RWPE2 (cell line): ENCODE data around the gene MRPS34.

Experiments
- ATAC-seq: fragments of 200-7000 bp; cut with Tn5 transposase; 3 replicates; pipeline ENCODE4 v1.9.1; 2021; ENCODE audit warnings: low read depth
- DNase-seq: peaks from one replicate; pipeline ENCODE4 v3.0.0-alpha.2; 2020; ENCODE audit warnings: low spot score
- H3K27ac ChIP-seq: fragments of 450-650 bp; 2 replicates; pipeline ENCODE4 v1.5.1; 2017; ENCODE audit warnings: mild to moderate bottlenecking; ENCODE audit not compliant: poor library complexity, severe bottlenecking
- H3K27me3 ChIP-seq: fragments of 250-450 bp; sonication (Bioruptor Pico); 2 replicates; pipeline ENCODE4 v1.5.1; 2021; ENCODE audit warnings: mild to moderate bottlenecking, moderate library complexity; ENCODE audit not compliant: insufficient read depth, poor library complexity, severe bottlenecking
- H3K36me3 ChIP-seq: fragments of 250-450 bp; sonication (Bioruptor Pico); 2 replicates; pipeline ENCODE4 v1.5.1; 2020; ENCODE audit warnings: low read depth, mild to moderate bottlenecking, moderate library complexity
- H3K4me1 ChIP-seq: fragments of 250-450 bp; sonication (Bioruptor Pico); 2 replicates; pipeline ENCODE4 v1.5.1; 2021; ENCODE audit warnings: mild to moderate bottlenecking, moderate library complexity; ENCODE audit not compliant: insufficient read depth, poor library complexity, severe bottlenecking
- H3K4me3 ChIP-seq: fragments of 250-450 bp; sonication (Bioruptor Pico); 2 replicates; pipeline ENCODE4 v1.5.1; 2021; ENCODE audit warnings: mild to moderate bottlenecking, moderate library complexity; ENCODE audit not compliant: severe bottlenecking
- H3K9me3 ChIP-seq: fragments of 250-450 bp; sonication (Bioruptor Pico); 2 replicates; pipeline ENCODE4 v1.5.1; 2021; ENCODE audit warnings: mild to moderate bottlenecking, moderate library complexity; ENCODE audit not compliant: severe bottlenecking
- TF ChIP-seq, protein P1 (sequence below): fragments of 450-650 bp; IDR thresholded peaks from one replicate; pipeline ENCODE4 v1.5.1; 2017; ENCODE audit warnings: mild to moderate bottlenecking, moderate library complexity; ENCODE audit not compliant: poor library complexity, severe bottlenecking

The MRPS34 gene

DNA sequence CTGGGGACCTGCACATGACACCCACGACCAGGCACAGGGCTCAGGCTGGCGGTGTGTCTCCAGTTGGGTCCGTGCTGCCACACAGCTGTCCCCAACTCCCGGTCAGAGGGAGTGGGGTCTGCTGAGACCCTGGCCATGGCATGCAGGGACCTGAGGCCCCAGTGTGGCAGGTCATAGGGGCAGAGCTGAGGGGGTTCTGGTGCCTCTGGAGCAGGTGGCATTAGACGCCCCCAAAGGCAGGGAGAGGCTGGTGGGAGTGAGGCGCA is 14.1 kb upstream of the MRPS34 start:
- Histone ChIP-seq H3K27me3 (no peaks in the 10 kb centered on the region), H3K4me3 (no peak overlapping the region), H3K36me3 (peaks cover 37% of the 10 kb centered on the region), H3K4me1 (peaks cover 6% of the 10 kb centered on the region), H3K9me3 (no peaks in the 10 kb centered on the region), H3K27ac (no peak overlapping the region)
- TF ChIP-seq, protein P1, sequence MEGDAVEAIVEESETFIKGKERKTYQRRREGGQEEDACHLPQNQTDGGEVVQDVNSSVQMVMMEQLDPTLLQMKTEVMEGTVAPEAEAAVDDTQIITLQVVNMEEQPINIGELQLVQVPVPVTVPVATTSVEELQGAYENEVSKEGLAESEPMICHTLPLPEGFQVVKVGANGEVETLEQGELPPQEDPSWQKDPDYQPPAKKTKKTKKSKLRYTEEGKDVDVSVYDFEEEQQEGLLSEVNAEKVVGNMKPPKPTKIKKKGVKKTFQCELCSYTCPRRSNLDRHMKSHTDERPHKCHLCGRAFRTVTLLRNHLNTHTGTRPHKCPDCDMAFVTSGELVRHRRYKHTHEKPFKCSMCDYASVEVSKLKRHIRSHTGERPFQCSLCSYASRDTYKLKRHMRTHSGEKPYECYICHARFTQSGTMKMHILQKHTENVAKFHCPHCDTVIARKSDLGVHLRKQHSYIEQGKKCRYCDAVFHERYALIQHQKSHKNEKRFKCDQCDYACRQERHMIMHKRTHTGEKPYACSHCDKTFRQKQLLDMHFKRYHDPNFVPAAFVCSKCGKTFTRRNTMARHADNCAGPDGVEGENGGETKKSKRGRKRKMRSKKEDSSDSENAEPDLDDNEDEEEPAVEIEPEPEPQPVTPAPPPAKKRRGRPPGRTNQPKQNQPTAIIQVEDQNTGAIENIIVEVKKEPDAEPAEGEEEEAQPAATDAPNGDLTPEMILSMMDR, result no peak
- no peak for DNase-seq
- ATAC-seq, result no peak

DNA sequence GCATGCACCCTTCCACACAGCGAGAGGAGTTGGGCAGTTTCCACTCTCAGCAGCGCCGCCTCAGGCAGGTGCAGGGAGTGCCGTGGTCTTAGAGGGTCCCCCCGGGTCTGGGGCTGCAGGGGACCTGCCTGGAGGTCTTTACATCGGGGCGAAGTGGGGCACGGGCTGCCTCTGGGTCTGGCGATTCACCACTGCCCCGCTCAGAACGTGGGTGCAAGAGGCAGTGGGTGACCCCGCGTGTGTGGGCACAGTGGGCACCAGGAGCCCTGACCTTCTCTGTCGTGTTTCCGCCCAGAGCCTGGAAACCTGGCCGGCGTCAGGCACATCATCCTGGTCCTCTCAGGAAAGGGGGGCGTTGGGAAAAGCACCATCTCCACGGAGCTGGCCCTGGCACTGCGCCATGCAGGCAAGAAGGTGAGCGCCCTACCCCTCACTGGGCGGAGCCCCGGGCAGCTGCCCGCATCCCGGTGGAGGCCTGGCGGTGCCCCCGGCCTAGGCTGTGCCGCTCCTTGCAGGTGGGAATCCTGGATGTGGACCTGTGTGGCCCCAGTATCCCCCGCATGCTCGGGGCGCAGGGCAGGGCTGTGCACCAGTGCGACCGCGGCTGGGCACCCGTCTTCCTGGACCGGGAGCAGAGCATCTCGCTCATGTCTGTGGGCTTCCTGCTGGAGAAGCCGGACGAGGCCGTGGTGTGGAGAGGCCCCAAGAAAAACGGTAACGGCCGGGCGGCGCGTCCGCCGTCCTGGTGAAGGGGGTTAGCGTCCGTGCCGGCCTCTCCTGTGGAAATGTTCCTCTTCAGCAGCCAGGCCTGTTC is 13.5 kb upstream of the MRPS34 start:
- peaks cover 37% of the 10 kb centered on the region for H3K36me3 ChIP-seq
- H3K27ac ChIP-seq, result no peak overlapping the region

DNA sequence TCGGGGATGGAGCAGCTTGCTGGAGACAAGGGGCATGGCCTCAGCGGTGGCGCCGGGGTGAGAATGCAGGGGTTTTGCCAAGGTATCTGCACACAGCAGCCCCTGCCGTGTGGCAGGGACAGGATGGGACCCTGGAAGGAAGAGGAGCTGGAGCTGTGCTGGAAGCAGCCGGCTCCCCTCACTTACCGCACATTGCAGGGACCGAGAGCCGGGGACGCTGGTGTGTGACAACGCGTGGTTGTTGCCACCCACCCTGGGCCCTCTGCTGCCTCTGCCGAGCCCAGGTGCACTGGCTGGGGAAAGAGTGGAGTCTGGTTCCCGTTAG is 12.9 kb upstream of the MRPS34 start:
- Histone ChIP-seq H3K4me1 (peaks cover 6% of the 10 kb centered on the region), H3K9me3 (no peaks in the 10 kb centered on the region), H3K36me3 (peaks cover 40% of the 10 kb centered on the region), H3K27ac (no peak overlapping the region), H3K27me3 (no peaks in the 10 kb centered on the region), H3K4me3 (no peak overlapping the region)
- DNase-seq (no peak), ATAC-seq (no peak)
- TF ChIP-seq, protein P1, result no peak

More for the DNA sequence above, 13.5 kb upstream of the MRPS34 start:
- ATAC-seq, result no peak
- TF ChIP-seq, protein P1, result no peak
- no peaks in the 10 kb centered on the region for H3K27me3 ChIP-seq
- H3K4me1 ChIP-seq, result peaks cover 6% of the 10 kb centered on the region
- no peak overlapping the region for H3K4me3 ChIP-seq
- no peak for DNase-seq
- no peaks in the 10 kb centered on the region for H3K9me3 ChIP-seq

DNA sequence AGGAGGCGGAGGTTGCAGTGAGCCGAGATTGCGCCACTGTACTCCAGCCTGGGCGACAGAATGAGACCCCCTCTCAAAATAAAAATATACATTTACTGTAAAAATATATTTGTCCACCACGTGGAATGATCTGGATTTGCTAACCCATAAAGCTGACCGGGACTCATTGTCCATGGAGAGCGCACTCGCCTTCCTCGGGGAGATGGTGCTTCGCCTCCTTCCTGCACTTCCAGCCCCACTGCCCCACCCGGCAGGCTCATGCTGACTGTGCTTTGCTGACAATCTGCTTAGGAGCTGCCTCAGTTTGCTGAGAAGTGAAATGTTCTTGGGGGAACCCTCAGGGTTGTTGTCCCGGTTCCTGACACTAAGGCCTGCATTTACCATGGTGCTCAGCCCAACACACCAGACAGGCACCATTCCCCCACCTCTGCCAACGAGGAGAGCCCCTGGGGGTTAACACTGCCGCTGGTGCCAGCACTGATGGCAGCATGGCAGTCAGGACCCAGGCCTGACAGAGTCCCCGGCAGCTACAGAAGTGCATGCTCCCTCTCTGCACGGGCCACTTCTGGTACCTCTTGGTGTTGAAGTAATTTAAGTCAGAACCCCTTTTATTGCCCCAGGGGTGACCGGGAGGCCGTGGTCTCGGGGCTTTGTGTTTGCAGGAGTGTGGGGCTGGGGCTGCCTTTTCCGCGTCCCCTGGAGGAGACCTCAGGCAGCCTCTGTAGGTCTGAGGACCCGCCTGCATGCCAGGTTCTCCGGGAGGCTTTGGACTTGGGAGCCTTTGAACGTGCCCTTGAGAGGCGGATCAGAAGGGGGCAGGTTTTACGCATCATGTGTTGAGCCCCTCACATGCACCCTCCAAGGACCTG is 12.3 kb upstream of the MRPS34 start:
- DNase-seq, result no peak
- Histone ChIP-seq H3K9me3 (no peaks in the 10 kb centered on the region), H3K27me3 (no peaks in the 10 kb centered on the region), H3K27ac (no peak overlapping the region), H3K4me3 (no peak overlapping the region), H3K36me3 (peaks cover 45% of the 10 kb centered on the region), H3K4me1 (peaks cover 6% of the 10 kb centered on the region)
- TF ChIP-seq, protein P1, result no peak
- no peak for ATAC-seq
